Mesenchymal stem cell (in vitro differentiated cells and primary cell): Measurements from ENCODE around the gene RUBCNL.

Source experiments
- DNase-seq: peaks from one replicate; pipeline ENCODE4 v3.0.0-alpha.2; 2013
- H2AFZ ChIP-seq: one replicate; pipeline ENCODE4 v1.6.1; 2013; ENCODE audit warnings: low read depth, mild to moderate bottlenecking, control low read depth, inconsistent platforms, low read length, moderate library complexity
- H2AK5ac ChIP-seq: 2 replicates; pipeline ENCODE4 v1.6.1; 2013; ENCODE audit warnings: low read length, moderate library complexity, mild to moderate bottlenecking, inconsistent platforms; ENCODE audit not compliant: severe bottlenecking
- H2BK120ac ChIP-seq: one replicate; pipeline ENCODE4 v1.6.1; 2013; ENCODE audit warnings: low read depth, mild to moderate bottlenecking, inconsistent platforms, low read length, moderate library complexity
- H2BK12ac ChIP-seq, 2 experiments: one replicate each; pipeline ENCODE4 v1.6.1; 2013; ENCODE audit warnings: inconsistent platforms in 2 of 2, low read length in 2 of 2, mild to moderate bottlenecking in 2 of 2, moderate library complexity in 2 of 2, control low read depth in 1 of 2
- H2BK15ac ChIP-seq: one replicate; pipeline ENCODE4 v1.6.1; 2013; ENCODE audit warnings: mild to moderate bottlenecking, low read depth, inconsistent platforms; ENCODE audit not compliant: poor library complexity, severe bottlenecking
- H2BK5ac ChIP-seq: 2 replicates; pipeline ENCODE4 v1.6.1; 2013; ENCODE audit warnings: low read depth, mild to moderate bottlenecking, low read length, control low read depth, inconsistent platforms; ENCODE audit not compliant: poor library complexity, severe bottlenecking
- H3K14ac ChIP-seq, 2 experiments: one replicate each; pipeline ENCODE4 v1.6.1; 2013; ENCODE audit warnings: inconsistent platforms in 2 of 2, low read length in 2 of 2, control low read depth in 1 of 2, mild to moderate bottlenecking in 1 of 2, moderate library complexity in 1 of 2
- H3K18ac ChIP-seq, 2 experiments: one replicate each; pipeline ENCODE4 v1.6.1; 2013; ENCODE audit warnings: inconsistent platforms in 2 of 2, low read length in 2 of 2, control low read depth in 1 of 2, low read depth in 1 of 2, mild to moderate bottlenecking in 1 of 2
- H3K23ac ChIP-seq, 2 experiments: one replicate each; pipeline ENCODE4 v1.6.1; 2013; ENCODE audit warnings: inconsistent platforms in 2 of 2, low read length in 2 of 2, mild to moderate bottlenecking in 2 of 2, moderate library complexity in 2 of 2, control low read depth in 1 of 2
- H3K27ac ChIP-seq: 2 replicates; pipeline ENCODE4 v1.5.1; 2013; ENCODE audit warnings: mild to moderate bottlenecking, moderate library complexity, low read length, control low read depth, inconsistent platforms; ENCODE audit not compliant: poor library complexity, severe bottlenecking
- H3K27me3 ChIP-seq, 2 experiments: 2 replicates each; pipeline versions ENCODE4 v1.6.1 to v1.7.0; 2013; ENCODE audit warnings: low read length in 2 of 2, mild to moderate bottlenecking in 2 of 2, moderate library complexity in 2 of 2, control low read depth in 1 of 2, inconsistent platforms in 1 of 2; ENCODE audit not compliant: control insufficient read depth in 1 of 2, insufficient read depth in 1 of 2
- H3K36me3 ChIP-seq, 2 experiments: 2 replicates each; pipeline versions ENCODE4 v1.6.1 to v1.7.0; 2013; ENCODE audit warnings: low read length in 2 of 2, control low read depth in 1 of 2, inconsistent platforms in 1 of 2, low read depth in 1 of 2, mild to moderate bottlenecking in 1 of 2; ENCODE audit not compliant: insufficient read depth in 2 of 2, control insufficient read depth in 1 of 2
- H3K4ac ChIP-seq, 2 experiments: one replicate each; pipeline ENCODE4 v1.6.1; 2013; ENCODE audit warnings: inconsistent platforms in 2 of 2, low read length in 2 of 2, mild to moderate bottlenecking in 2 of 2, moderate library complexity in 2 of 2, control low read depth in 1 of 2, low read depth in 1 of 2
- H3K4me1 ChIP-seq: 2 replicates; pipeline ENCODE4 v1.6.1; 2013; ENCODE audit warnings: low read depth, low read length, control low read depth; ENCODE audit not compliant: control insufficient read depth, insufficient read depth
- H3K4me2 ChIP-seq: 2 replicates; pipeline ENCODE4 v1.6.1; 2013; ENCODE audit warnings: low read length, mild to moderate bottlenecking, inconsistent platforms; ENCODE audit not compliant: poor library complexity, severe bottlenecking
- H3K4me3 ChIP-seq, 2 experiments: 2 replicates each; pipeline versions ENCODE4 v1.5.1 to v1.7.0; 2013; ENCODE audit warnings: low read length in 2 of 2, mild to moderate bottlenecking in 2 of 2, control low read depth in 1 of 2, low read depth in 1 of 2; ENCODE audit not compliant: insufficient read depth in 1 of 2
- H3K79me1 ChIP-seq: replicated peaks from 2 replicates; pipeline ENCODE4 v1.6.1; 2013; ENCODE audit warnings: mild to moderate bottlenecking, control low read depth, low read length, inconsistent platforms; ENCODE audit not compliant: poor library complexity, severe bottlenecking
- H3K9ac ChIP-seq: 2 replicates; pipeline ENCODE4 v1.7.0; 2013; ENCODE audit warnings: mild to moderate bottlenecking, low read length, moderate library complexity
- H3K9me3 ChIP-seq: 2 replicates; pipeline ENCODE4 v1.7.0; 2013; ENCODE audit warnings: mild to moderate bottlenecking, low read length; ENCODE audit not compliant: control insufficient read depth
- H4K8ac ChIP-seq: one replicate; pipeline ENCODE4 v1.6.1; 2013; ENCODE audit warnings: inconsistent platforms, mild to moderate bottlenecking, low read length, moderate library complexity
- H4K91ac ChIP-seq: one replicate; pipeline ENCODE4 v1.6.1; 2013; ENCODE audit warnings: mild to moderate bottlenecking, low read length, inconsistent platforms
- WGBS: methylation state at CpG from one replicate; pipeline ENCODE4 v1.1.7; 2013; ENCODE audit warnings: mixed read lengths; 5-methylcytosine and 5-hydroxymethylcytosine counted together

Gene RUBCNL

DNA sequence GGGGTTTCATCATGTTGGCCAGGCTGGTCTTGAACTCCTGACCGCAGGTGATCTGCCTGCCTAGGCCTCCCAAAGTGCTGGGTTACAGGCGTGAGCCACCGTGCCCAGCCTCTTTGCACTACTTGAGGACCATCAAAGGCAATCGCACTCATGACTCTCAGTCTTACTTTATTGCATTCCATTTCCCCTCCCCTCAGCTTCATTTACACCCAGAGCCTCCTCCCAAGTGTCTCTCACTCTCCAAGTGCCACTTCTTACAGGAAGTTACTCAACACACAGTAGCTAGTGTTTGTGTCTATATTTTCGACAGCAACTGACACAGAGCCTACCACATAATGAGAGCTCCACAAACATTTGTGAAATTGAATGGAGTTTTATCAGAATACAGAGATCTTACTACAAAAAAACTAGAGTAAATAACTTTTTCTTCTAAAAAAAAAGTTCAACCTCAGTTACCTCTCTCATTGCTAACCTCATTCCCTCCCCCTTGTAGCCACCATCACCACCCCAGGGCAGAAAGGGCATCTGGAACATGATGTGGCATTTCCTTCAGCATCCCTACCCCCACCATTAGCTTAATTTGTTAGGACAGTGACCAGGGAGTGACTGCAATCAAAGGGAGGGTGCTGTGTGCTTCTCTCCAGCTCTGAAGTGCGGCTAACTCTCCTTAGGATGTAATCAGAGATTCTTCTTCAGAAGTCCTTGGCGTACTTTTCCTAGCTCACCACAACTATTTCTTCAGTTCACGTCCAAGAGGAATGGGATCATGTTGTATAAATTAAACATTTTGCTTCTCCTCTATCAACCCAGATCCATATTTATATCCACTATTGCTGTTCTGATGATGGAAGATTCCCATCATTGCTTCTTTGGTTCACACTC, 17.0 kb upstream of the RUBCNL start:
- Histone ChIP-seq H3K4ac (no peak overlapping the region), H3K14ac (no peak overlapping the region), H2AFZ (no peak overlapping the region), H3K4me1 (no peaks in the 10 kb centered on the region), H3K36me3 (no peaks in the 10 kb centered on the region), H3K23ac (no peak overlapping the region), H3K18ac (no peak overlapping the region), H3K4me3 (no peak overlapping the region), H3K27ac (no peak overlapping the region), H3K27me3 (no peaks in the 10 kb centered on the region), H4K91ac (no peak overlapping the region), H4K8ac (no peak overlapping the region), H3K9ac (no peak overlapping the region), H3K79me1 (no peaks in the 10 kb centered on the region), H2AK5ac (no peak overlapping the region), H2BK15ac (no peak overlapping the region), H3K4me2 (no peak overlapping the region), H2BK5ac (no peak overlapping the region), H2BK12ac (no peak overlapping the region), H2BK120ac (no peak overlapping the region), H3K9me3 (no peaks in the 10 kb centered on the region)
- peak; percentile 43 for DNase-seq
- 58% methylated on average over 6 of the region's 8 CpGs for WGBS

DNA sequence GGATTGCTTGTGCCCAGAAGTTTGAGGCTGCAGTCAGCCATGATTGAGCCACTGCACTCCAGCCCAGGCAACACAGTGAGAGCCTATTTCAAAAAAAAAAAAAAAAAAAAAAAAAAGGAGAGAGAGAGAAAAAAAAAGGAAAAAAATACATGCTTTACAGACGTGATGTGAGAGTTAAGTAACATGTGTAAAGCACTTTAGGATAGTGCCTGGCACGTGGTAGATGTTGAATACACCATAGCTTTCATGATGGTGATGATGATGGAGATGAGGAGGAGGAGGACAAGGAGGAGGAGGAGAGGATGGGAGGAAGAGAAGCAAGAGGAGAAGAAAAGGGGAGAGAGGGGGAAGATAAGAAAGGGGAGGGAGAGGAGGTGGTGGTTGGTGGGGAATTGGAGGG, 15.1 kb upstream of the RUBCNL start:
- Histone ChIP-seq H3K23ac (no peak overlapping the region), H2AK5ac (no peak overlapping the region), H2BK15ac (no peak overlapping the region), H3K14ac (no peak overlapping the region), H4K8ac (no peak overlapping the region), H3K27me3 (no peaks in the 10 kb centered on the region), H3K4me1 (no peaks in the 10 kb centered on the region), H4K91ac (no peak overlapping the region), H3K9ac (no peak overlapping the region), H2AFZ (no peak overlapping the region), H3K27ac (no peak overlapping the region), H3K4me2 (no peak overlapping the region), H3K9me3 (no peaks in the 10 kb centered on the region), H2BK12ac (no peak overlapping the region), H2BK120ac (no peak overlapping the region), H3K4ac (no peak overlapping the region), H2BK5ac (no peak overlapping the region), H3K36me3 (no peaks in the 10 kb centered on the region), H3K18ac (no peak overlapping the region), H3K79me1 (no peaks in the 10 kb centered on the region), H3K4me3 (no peak overlapping the region)
- DNase-seq, result no peak
- 73% methylated on average over 2 of the region's 2 CpGs for WGBS

DNA sequence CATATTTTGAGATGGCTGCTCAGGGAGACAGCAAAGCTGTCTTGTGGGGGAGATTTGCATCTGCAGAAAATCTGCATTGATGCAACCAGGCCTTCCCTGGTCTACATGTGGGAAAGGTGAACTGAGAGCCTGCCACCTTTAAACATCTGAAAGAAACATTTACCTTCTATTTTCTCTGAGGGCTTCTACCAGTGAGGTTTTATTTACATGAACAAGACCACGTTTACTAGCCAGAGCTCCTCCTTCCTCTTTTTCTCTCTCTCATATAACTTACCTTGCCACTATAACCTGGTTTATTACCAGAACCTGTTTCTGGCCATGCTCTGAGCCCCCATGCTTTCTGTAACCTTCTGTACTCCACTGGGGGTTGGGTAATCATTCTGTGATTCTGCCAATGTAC, 14.4 kb upstream of the RUBCNL start:
- no peak overlapping the region for H3K4me3 ChIP-seq
- no peak overlapping the region for H3K23ac ChIP-seq
- no peak overlapping the region for H2BK5ac ChIP-seq
- no peak overlapping the region for H3K4ac ChIP-seq
- no peaks in the 10 kb centered on the region for H3K36me3 ChIP-seq
- no peaks in the 10 kb centered on the region for H3K79me1 ChIP-seq
- no peak overlapping the region for H4K8ac ChIP-seq
- no peak overlapping the region for H3K18ac ChIP-seq
- no peak overlapping the region for H3K14ac ChIP-seq
- H3K9ac ChIP-seq, result peak overlapping the region; percentile 20
- DNase-seq, result no peak
- H3K27ac ChIP-seq, result no peak overlapping the region
- H2BK120ac ChIP-seq, result no peak overlapping the region
- H3K27me3 ChIP-seq, result no peaks in the 10 kb centered on the region
- no peaks in the 10 kb centered on the region for H3K9me3 ChIP-seq
- H3K4me1 ChIP-seq, result no peaks in the 10 kb centered on the region
- no peak overlapping the region for H4K91ac ChIP-seq
- no peak overlapping the region for H3K4me2 ChIP-seq
- no peak overlapping the region for H2AK5ac ChIP-seq
- no peak overlapping the region for H2BK15ac ChIP-seq
- H2BK12ac ChIP-seq, result no peak overlapping the region
- WGBS, result 71% methylated on average over 1 of the region's 1 CpG
- no peak overlapping the region for H2AFZ ChIP-seq

DNA sequence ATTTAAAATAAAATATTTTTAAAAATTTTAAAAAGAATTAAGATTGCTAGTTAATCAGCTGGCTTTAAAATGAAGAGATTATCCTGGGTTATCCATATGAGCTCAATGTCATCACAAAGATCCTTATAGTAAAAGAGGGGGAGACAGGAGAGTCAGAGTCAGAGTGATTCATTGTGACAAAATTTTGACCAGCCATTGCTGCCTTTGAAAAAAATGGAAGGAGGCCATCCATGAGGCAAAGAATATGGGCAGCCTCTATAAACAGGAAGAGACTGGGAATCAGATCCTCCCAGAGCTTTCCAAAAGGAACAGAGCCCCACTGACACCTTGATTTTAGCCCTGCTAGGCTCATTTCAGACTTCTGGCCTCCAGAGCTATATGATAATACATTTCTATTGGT, 9.3 kb upstream of the RUBCNL start:
- Histone ChIP-seq H3K4ac (no peak overlapping the region), H3K27me3 (no peaks in the 10 kb centered on the region), H2AK5ac (no peak overlapping the region), H2AFZ (no peak overlapping the region), H3K79me1 (no peaks in the 10 kb centered on the region), H3K14ac (no peak overlapping the region), H3K4me1 (no peaks in the 10 kb centered on the region), H3K27ac (no peak overlapping the region), H3K4me2 (no peak overlapping the region), H3K23ac (no peak overlapping the region), H2BK12ac (no peak overlapping the region), H3K9ac (no peak overlapping the region), H2BK5ac (no peak overlapping the region), H2BK15ac (no peak overlapping the region), H3K4me3 (no peak overlapping the region), H3K36me3 (no peaks in the 10 kb centered on the region), H2BK120ac (no peak overlapping the region), H3K9me3 (no peaks in the 10 kb centered on the region), H3K18ac (no peak overlapping the region), H4K91ac (no peak overlapping the region), H4K8ac (no peak overlapping the region)
- no peak for DNase-seq
